A673 (cell line): ENCODE results near the gene BFSP2.

Experiments
- CTCF ChIP-seq: fragments of 300-800, 200-600 bp; sonication (generic); conservative IDR thresholded peaks from 2 replicates; pipeline ENCODE4 v1.5.1; 2017; ENCODE audit warnings: low read depth, mild to moderate bottlenecking, antibody characterized with exemption, low read length, moderate library complexity, mixed read lengths
- EZH2 ChIP-seq: fragments of 200-600 bp; sonication (generic); IDR thresholded peaks from 2 replicates; pipeline ENCODE4 v1.6.1; 2017; ENCODE audit warnings: borderline replicate concordance, low read depth, mild to moderate bottlenecking, mixed read lengths, antibody characterized with exemption, low read length; ENCODE audit not compliant: poor library complexity, severe bottlenecking

- TF ChIP-seq CTCF = no peak
- TF ChIP-seq EZH2 = no peak
Observed at GRCh38 chr3:133472242-133472641, 72.4 kb downstream of the BFSP2 start.
